Hepatic stellate cell (primary cell): ENCODE data around the gene OOSP1.
"Not testable (repeated sequence)": the region's sequence is repeated elsewhere in the genome, so short reads cannot be mapped to it uniquely, and the experiment has no call there.

Experiments used
- DNase-seq: peaks from one replicate; pipeline ENCODE4 v3.0.0; 2011; ENCODE audit warnings: low spot score

OOSP1 gene, protein sequence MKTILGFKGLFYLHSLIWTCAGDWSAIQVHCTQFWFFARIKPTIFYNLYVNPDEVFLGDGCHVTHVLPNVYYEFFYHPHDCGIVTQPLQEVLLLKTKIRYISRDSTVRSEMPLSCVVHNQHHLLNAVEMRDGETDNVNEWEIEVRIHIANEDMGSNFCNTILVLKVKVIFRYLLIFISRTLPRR

GRCh38 chr11:59938132-59938531 lies at the start of gene OOSP1:
Gene OOSP1 (plus strand): TSS chr11:59938432. CDS start chr11:59938455, 23 bp downstream.
- no peak for DNase-seq

DNA sequence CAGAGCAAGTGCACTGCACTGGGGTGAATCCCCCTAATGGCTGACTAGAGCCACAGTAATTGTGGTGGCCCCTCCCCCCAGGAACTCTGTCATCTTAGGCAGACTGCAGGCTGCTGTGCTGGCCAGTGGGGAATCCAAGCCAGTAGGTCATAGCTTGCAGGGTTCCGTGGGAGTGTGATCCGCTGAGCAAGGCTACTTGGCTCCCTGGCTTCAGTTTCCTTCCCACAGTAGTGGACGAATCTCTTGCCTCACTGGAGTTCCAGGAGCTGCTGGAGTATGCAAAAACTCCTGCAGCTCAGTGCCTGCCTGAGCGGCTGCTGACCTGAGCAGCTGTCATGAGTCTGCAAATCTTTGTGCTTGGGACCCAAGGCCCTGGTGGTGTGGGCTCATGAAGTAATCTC lies 46.5 kb upstream of the OOSP1 start:
- DNase-seq: no peak

GRCh38 chr11:59894616-59895015 lies 43.6 kb upstream of the OOSP1 start:
- no peak for DNase-seq

GRCh38 chr11:59898046-59898445 lies 40.2 kb upstream of the OOSP1 start:
- no peak for DNase-seq

GRCh38 chr11:59898650-59899049 lies 39.6 kb upstream of the OOSP1 start:
- DNase-seq: no peak

- DNase-seq: no peak
Measured at GRCh38 chr11:59899532-59899931, 38.7 kb upstream of the OOSP1 start.

GRCh38 chr11:59900366-59901126 lies 37.7 kb upstream of the OOSP1 start:
- no peak for DNase-seq

DNA sequence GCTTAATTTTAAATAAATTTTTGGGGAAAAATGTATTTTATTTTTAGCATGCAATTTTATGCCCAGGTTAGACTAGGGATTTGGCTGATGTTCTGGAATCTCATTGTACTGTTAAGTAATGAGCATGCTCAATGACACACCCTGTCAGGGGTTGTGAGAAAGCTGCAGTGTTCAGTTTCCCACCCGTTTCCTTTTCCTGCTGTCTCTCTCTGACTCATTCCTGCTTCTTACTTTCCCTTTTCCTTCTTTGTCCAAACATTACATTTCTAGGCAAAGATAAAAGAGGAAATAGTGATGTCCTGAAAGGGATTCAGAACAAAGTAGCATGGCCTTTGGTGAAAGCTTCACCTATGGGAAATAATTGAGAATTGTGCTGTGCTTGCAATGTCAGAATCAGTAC lies 36.9 kb upstream of the OOSP1 start:
- no peak for DNase-seq

GRCh38 chr11:59903569-59903968 lies 34.7 kb upstream of the OOSP1 start:
- DNase-seq: not testable (repeated sequence)

- no peak for DNase-seq
Measured at GRCh38 chr11:59918480-59918879, 19.8 kb upstream of the OOSP1 start.

GRCh38 chr11:59918987-59919589 lies 19.1 kb upstream of the OOSP1 start:
- DNase-seq: peak; percentile 10

DNA sequence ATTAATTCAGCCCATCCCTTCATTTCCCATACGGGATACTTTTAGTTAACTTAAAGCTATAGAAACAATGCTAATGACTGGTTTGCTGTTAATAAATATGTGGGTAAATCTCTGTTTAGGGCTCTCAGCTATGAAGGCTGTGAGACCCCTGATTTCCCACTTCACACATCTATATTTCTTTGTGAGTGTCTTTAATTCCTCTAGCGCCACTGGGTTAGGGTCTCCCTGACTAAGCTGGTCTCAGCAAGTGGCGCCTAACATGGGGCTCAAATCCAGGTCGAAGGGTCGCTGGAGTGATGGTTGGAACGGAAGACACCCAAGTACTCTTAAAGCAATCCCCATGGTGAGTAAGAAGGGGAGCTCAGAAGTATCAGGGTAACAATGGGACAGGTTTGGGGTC lies 14.4 kb upstream of the OOSP1 start:
- no peak for DNase-seq

- DNase-seq: no peak
Measured at GRCh38 chr11:59931688-59932087, 6.5 kb upstream of the OOSP1 start.

DNA sequence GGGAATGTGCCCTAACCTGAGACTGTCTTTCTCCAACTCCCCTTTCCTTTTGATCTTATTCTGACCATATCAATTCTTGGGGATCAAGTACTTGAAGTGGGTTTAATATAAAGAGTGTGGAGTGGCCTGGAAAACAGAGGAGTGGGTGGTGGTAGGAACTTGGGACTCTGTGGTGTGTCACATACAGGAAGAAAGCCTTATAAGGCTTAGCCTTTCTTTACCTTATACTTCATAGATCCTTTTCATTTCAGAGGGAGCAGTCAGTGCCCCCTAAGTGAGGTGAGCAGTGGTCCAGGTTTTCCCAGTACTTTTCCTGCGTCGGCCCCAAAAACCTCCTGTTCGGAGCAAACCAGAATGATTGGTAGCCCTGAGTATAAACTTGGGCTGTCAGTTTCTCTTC lies 486 bp downstream of the OOSP1 start:
- no peak for DNase-seq

GRCh38 chr11:59939482-59939881 lies 1.2 kb downstream of the OOSP1 start:
- no peak for DNase-seq

- no peak for DNase-seq
Measured at GRCh38 chr11:59941091-59941490, 2.9 kb downstream of the OOSP1 start.

GRCh38 chr11:59943997-59944714 lies 5.9 kb downstream of the OOSP1 start:
- no peak for DNase-seq

DNA sequence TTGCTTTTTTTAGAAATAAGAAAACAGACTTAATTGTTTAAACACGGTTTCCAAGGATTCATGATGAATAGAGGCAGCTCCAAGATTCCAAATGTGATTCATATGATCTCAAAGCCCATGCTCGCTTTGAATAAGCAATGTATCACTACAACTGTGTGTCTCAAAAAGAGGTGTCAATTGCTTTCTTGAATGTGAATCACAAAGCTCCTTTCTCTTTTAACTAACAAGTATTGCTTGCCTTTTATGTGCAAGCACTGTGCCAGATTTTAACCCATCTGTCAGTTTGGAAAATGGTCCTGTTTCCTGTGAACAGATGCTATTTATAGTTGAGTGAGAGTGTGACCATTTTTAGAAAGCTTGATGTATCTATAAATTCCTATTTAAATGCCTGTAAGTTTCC lies 6.5 kb downstream of the OOSP1 start:
- DNase-seq: no peak

DNA sequence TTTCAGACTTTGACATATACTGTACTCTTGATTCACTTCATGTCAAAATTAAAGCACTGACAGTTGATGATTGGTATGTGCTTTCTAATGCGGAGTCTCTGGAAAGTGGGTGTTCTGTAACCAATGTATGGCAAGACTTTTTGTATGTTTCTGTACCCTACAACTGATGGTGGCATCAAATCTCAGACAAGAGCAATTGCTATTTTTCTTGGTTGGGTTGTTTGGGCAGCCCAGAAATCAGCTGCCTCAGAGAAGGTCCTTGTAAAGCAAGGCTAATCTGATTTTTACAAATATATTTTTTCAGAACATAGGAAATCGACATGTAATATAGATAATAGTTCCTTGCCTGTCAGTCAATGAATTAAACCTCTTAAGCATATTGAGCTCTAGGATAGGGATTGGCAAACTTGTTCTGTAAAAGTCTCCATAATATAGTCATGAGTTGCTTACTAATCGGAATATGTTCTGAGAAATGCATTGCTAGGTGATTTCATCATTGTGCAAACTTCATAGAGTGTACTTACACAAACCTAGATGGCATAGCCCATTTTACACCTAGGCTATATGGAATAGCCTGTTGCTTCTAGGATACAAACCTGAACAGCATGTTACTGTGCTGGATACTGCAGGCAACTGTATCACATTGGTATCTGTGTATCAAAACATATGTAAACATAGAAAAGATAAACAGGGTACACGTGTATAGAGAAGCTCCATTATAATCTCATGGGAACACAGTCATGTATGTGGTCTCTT lies 15.4 kb downstream of the OOSP1 start:
- no peak for DNase-seq

DNA sequence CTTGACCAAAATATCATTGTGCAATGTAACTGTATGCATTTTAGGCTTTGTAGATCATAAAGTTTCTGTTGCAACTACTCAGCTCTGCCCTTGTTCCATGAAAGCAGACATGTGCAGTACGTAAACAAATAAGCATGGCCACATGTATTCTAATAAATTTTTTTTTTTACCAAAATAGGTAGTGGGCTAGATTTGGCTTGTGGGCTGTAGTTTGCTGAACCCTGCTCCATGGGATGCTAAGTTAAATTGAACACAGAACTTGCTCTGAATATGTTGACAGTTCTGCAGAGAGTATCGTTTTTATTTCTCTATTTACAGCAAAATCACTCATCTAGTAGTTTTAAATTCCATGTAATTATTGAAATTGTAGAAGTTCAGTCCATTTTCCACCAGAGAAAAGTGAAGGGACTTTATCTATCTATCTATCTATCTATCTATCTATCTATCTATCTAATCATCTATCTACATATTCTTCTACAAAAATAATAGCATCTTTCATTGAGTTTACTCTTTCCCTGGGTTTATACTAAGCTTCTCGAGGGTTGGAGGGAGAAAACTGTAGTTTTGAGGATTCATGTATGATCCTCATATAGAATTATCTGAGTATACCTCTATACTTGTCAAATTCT lies 16.1 kb downstream of the OOSP1 start:
- no peak for DNase-seq

DNA sequence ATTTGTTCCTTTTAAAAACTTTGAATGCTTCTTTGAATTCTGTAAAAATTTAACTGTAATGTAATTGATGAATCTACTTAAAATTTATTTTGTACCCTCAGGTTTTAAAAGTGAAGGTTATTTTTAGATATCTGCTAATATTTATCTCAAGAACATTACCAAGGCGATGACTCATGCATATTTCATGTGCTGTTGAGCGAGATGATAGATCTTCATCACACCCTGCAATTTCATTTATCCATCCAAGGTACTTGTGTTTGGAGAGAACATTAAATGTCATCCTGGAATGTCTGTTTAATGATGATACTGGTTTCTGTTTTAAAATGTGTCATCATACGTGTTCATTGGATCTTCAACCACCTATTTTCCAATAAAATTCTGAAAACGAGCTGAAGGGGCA lies 18.9 kb downstream of the OOSP1 start:
- no peak for DNase-seq
